ENCODE measurements around the gene ITGAE. TPM values are rescaled to one million over a fixed set of nuclear protein-coding genes. Genes with fewer than 3 reads are reported as not detected.

Gene ITGAE
- total and polyA plus RNA-seq, 8 donors = 4.4 to 29.0 (median 7.0) TPM

DNA sequence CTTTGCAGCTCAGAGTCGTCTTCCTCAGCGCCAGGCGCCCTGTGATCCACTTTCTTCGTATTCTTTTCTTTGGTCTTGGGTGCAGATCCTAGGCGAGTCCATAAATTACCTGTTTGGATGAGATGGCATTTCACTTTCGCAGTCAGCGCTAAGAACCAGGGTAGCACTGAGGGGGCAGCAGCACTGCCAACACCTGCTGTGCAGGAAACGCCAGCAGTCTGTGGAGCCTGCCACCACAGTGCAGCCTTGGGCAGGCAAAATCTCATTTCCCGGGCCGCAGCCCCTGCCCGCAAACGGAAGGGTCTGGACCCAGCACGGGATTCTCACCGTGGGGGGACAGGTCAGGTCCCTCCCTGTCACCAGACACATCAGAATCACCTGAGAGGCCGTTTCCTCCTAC, 12.2 kb upstream of the ITGAE start:
- H3K36me3 ChIP-seq = peaks cover 4 to 53% (median 15%) of the 10 kb centered on the region in 3 donors
- 92 to 95% methylated on average over 15 of the region's 15 CpGs for WGBS, 2 donors
- H3K4me3 ChIP-seq = no peak overlapping the region
- no peak for ATAC-seq
- no peaks in the 10 kb centered on the region for H3K9me3 ChIP-seq
- no peak overlapping the region for H3K27ac ChIP-seq
- no peaks in the 10 kb centered on the region for H3K4me1 ChIP-seq
- intact Hi-C loops (cut with DNase I) = no loop called here
- TF ChIP-seq, protein P1, sequence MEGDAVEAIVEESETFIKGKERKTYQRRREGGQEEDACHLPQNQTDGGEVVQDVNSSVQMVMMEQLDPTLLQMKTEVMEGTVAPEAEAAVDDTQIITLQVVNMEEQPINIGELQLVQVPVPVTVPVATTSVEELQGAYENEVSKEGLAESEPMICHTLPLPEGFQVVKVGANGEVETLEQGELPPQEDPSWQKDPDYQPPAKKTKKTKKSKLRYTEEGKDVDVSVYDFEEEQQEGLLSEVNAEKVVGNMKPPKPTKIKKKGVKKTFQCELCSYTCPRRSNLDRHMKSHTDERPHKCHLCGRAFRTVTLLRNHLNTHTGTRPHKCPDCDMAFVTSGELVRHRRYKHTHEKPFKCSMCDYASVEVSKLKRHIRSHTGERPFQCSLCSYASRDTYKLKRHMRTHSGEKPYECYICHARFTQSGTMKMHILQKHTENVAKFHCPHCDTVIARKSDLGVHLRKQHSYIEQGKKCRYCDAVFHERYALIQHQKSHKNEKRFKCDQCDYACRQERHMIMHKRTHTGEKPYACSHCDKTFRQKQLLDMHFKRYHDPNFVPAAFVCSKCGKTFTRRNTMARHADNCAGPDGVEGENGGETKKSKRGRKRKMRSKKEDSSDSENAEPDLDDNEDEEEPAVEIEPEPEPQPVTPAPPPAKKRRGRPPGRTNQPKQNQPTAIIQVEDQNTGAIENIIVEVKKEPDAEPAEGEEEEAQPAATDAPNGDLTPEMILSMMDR (IDR thresholded peaks at IDR 0.05) = no peak
- H3K27me3 ChIP-seq = no peaks in the 10 kb centered on the region
- no peak for DNase-seq
- FAIRE-seq = no peak

DNA sequence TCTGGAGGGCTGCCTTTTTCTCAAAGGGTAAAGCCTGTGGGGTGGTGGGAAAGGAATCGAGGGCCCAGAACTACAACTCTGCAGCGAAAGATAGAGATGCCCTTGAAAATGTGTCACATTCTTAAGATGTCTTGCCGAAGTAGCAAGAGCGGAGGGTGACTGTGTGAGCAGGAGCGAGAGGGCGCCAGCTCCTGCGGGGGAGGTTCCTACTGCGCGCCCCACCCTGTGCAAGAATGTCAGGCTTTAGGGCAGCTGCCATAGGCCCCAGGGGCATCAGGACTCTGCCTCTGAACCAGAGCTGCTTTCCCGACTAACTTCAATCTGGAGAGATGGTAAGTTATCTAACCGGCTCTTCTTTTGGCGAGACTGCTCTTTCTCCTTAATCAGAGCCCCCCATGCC, 11.8 kb upstream of the ITGAE start:
- TF ChIP-seq, protein P1 (IDR thresholded peaks at IDR 0.05) = no peak
- no peaks in the 10 kb centered on the region for H3K4me1 ChIP-seq
- WGBS, 2 donors = 91 to 92% methylated on average over 12 of the region's 12 CpGs
- intact Hi-C loops (cut with DNase I) = no loop called here
- no peak overlapping the region for H3K27ac ChIP-seq
- FAIRE-seq (no peak), DNase-seq (no peak), ATAC-seq (no peak)
- H3K4me3 ChIP-seq = no peak overlapping the region
- no peaks in the 10 kb centered on the region for H3K27me3 ChIP-seq
- H3K36me3 ChIP-seq = peaks cover 4 to 50% (median 15%) of the 10 kb centered on the region in 3 donors
- H3K9me3 ChIP-seq = no peaks in the 10 kb centered on the region

DNA sequence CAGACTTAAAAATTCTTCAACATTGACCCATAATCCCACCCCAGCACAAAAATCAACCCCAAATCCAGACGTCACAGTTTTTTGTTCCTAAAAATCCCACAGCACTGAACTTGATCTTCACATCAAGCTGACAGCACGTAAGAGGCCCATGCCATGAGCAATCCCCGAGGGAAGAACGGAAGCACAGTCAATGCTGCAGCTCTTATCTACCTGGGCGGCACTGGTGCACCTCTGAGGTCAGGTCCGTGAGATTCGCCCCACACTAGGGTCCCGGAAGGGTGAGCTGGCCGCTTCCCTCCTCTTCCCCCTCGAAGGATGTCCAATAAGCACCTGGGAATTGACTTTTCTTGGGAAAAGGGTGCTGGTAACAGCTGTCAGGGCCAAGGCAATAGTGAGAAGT, 11.3 kb upstream of the ITGAE start:
- intact Hi-C loops (cut with DNase I) = no loop called here
- TF ChIP-seq, protein P1 (IDR thresholded peaks at IDR 0.05) = no peak
- WGBS, 2 donors = 88 to 90% methylated on average over 10 of the region's 10 CpGs
- H3K9me3 ChIP-seq = no peaks in the 10 kb centered on the region
- ATAC-seq (no peak), FAIRE-seq (no peak), DNase-seq (no peak)
- H3K27me3 ChIP-seq = no peaks in the 10 kb centered on the region
- H3K27ac ChIP-seq = no peak overlapping the region
- H3K36me3 ChIP-seq = peaks cover 4 to 50% (median 15%) of the 10 kb centered on the region in 3 donors
- H3K4me3 ChIP-seq = no peak overlapping the region
- no peaks in the 10 kb centered on the region for H3K4me1 ChIP-seq

GRCh38 chr17:3810019-3810418, 9.0 kb upstream of the ITGAE start:
- no peak overlapping the region for H3K27ac ChIP-seq
- H3K27me3 ChIP-seq = no peaks in the 10 kb centered on the region
- FAIRE-seq (no peak), DNase-seq (no peak), ATAC-seq (no peak)
- intact Hi-C loops (cut with DNase I) = no loop called here
- no peaks in the 10 kb centered on the region for H3K4me1 ChIP-seq
- TF ChIP-seq, protein P1 (IDR thresholded peaks at IDR 0.05) = no peak
- WGBS, 2 donors = 90 to 94% methylated on average over 4 of the region's 4 CpGs
- peaks cover 4 to 41% (median 11%) of the 10 kb centered on the region in 3 donors for H3K36me3 ChIP-seq
- no peaks in the 10 kb centered on the region for H3K9me3 ChIP-seq
- no peak overlapping the region for H3K4me3 ChIP-seq

DNA sequence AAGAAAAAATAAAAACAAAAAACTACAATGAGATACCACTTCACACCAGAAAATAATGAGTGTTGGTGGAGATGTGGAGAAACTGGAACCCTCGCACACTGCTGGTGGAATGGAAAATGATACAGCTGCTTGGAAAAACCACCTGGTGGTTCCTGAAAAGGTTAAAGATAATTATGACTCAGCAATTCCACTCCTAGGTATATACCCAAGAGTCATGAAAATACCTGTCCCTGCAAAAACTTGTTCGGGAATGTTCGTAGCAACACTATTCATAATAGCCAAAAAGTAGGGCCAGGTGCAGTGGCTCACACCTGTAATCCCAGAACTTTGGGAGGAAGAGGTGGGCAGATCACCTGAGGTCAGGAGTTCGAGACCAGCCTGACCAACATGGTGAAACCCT, 8.1 kb upstream of the ITGAE start:
- FAIRE-seq (no peak), ATAC-seq (no peak), DNase-seq (no peak)
- 78 to 80% methylated on average over 4 of the region's 4 CpGs for WGBS, 2 donors
- intact Hi-C loops (cut with DNase I) = no loop called here
- H3K9me3 ChIP-seq = no peaks in the 10 kb centered on the region
- H3K4me1 ChIP-seq = no peaks in the 10 kb centered on the region
- no peak overlapping the region for H3K4me3 ChIP-seq
- peaks cover 4 to 35% (median 11%) of the 10 kb centered on the region in 3 donors for H3K36me3 ChIP-seq
- no peaks in the 10 kb centered on the region for H3K27me3 ChIP-seq
- H3K27ac ChIP-seq = no peak overlapping the region
- TF ChIP-seq, protein P1 (IDR thresholded peaks at IDR 0.05) = no peak
